Parathyroid adenoma (tissue), 2 donors: ENCODE data around the gene ITPK1.

Experiments
- H2AFZ ChIP-seq: fragments of 300-600 bp; sonication (generic); one replicate; pipeline ENCODE4 v1.7.0; 2017; ENCODE audit warnings: antibody characterized with exemption, mild to moderate bottlenecking
- H3K27ac ChIP-seq: fragments of 300-600 bp; sonication (generic); one replicate; pipeline ENCODE4 v1.7.0; 2017
- H3K27me3 ChIP-seq: fragments of 300-600 bp; sonication (generic); one replicate; pipeline ENCODE4 v1.7.0; 2017; ENCODE audit warnings: low read length; ENCODE audit not compliant: control insufficient read depth, insufficient read depth
- H3K36me3 ChIP-seq: fragments of 300-600 bp; sonication (generic); one replicate; pipeline ENCODE4 v1.7.0; 2017; ENCODE audit warnings: low read length; ENCODE audit not compliant: control insufficient read depth, insufficient read depth
- H3K4me1 ChIP-seq: fragments of 300-600 bp; sonication (generic); one replicate; pipeline ENCODE4 v1.7.0; 2017; ENCODE audit warnings: control low read depth
- H3K4me2 ChIP-seq: fragments of 300-600 bp; sonication (generic); one replicate; pipeline ENCODE4 v1.7.0; 2017; ENCODE audit warnings: low read length
- H3K4me3 ChIP-seq: fragments of 300-600 bp; sonication (generic); one replicate; pipeline ENCODE4 v1.7.0; 2017; ENCODE audit warnings: low read depth, low read length
- H3K79me2 ChIP-seq: fragments of 300-600 bp; sonication (generic); one replicate; pipeline ENCODE4 v1.7.0; 2017; ENCODE audit warnings: control low read depth
- H3K9ac ChIP-seq: fragments of 300-600 bp; sonication (generic); one replicate; pipeline ENCODE4 v1.7.0; 2017; ENCODE audit warnings: mild to moderate bottlenecking
- H3K9me3 ChIP-seq: fragments of 300-600 bp; sonication (generic); one replicate; pipeline ENCODE4 v1.7.0; 2017; ENCODE audit warnings: low read length; ENCODE audit not compliant: control insufficient read depth
- CTCF ChIP-seq: fragments of 300-600 bp; sonication (generic); IDR thresholded peaks from one replicate; pipeline ENCODE4 v1.7.0; 2017; ENCODE audit warnings: antibody characterized with exemption, mild to moderate bottlenecking
- donor health status: primary hyperparathyroidism.

Gene ITPK1

GRCh38 chr14:92924247-92924646, 191.5 kb downstream of the ITPK1 start:
- peaks cover 49% of the 10 kb centered on the region for H3K79me2 ChIP-seq
- H3K4me2 ChIP-seq: peak overlapping the region; percentile 56
- H3K9ac ChIP-seq: peak overlapping the region; percentile 92
- H3K4me3 ChIP-seq: peak overlapping the region; percentile 72
- H3K9me3 ChIP-seq: no peaks in the 10 kb centered on the region
- H3K4me1 ChIP-seq: peaks cover 15% of the 10 kb centered on the region
- no peak overlapping the region for H2AFZ ChIP-seq
- H3K27me3 ChIP-seq: no peaks in the 10 kb centered on the region
- H3K36me3 ChIP-seq: no peaks in the 10 kb centered on the region
- TF ChIP-seq CTCF: no peak
- peak overlapping the region; percentile 97 for H3K27ac ChIP-seq

- no peak for TF ChIP-seq CTCF
- H3K9me3 ChIP-seq: no peaks in the 10 kb centered on the region
- H3K27me3 ChIP-seq: no peaks in the 10 kb centered on the region
- peaks cover 11% of the 10 kb centered on the region for H3K4me1 ChIP-seq
- H3K79me2 ChIP-seq: peaks cover 47% of the 10 kb centered on the region
- peak overlapping the region; percentile 92 for H3K9ac ChIP-seq
- H3K27ac ChIP-seq: peak overlapping the region; percentile 97
- H3K4me2 ChIP-seq: peak overlapping the region; percentile 56
- no peaks in the 10 kb centered on the region for H3K36me3 ChIP-seq
- H3K4me3 ChIP-seq: peak overlapping the region; percentile 72
- no peak overlapping the region for H2AFZ ChIP-seq
Measured at GRCh38 chr14:92923744-92924103, 192.0 kb downstream of the ITPK1 start.

- no peaks in the 10 kb centered on the region for H3K27me3 ChIP-seq
- H3K4me2 ChIP-seq: peak within 1 kb of the TSS; percentile 56
- H3K4me3 ChIP-seq: peak within 1 kb of the TSS; percentile 72
- peaks cover 44% of the 10 kb centered on the region for H3K79me2 ChIP-seq
- H3K9ac ChIP-seq: peak within 1 kb of the TSS; percentile 92
- no peaks in the 10 kb centered on the region for H3K9me3 ChIP-seq
- H3K36me3 ChIP-seq: no peaks in the 10 kb centered on the region
- peak within 1 kb of the TSS; percentile 65 for H2AFZ ChIP-seq
- TF ChIP-seq CTCF: no peak
- H3K4me1 ChIP-seq: peaks cover 10% of the 10 kb centered on the region
- H3K27ac ChIP-seq: peak within 1 kb of the TSS; percentile 97
Measured at GRCh38 chr14:92922883-92923743, 192.6 kb downstream of the ITPK1 start, which contains the start of gene CHGA. TSS of gene CHGA (plus strand) at chr14:92923150. CDS start at chr14:92923360, 210 bp downstream.

- peak overlapping the region; percentile 56 for H3K4me2 ChIP-seq
- no peak for TF ChIP-seq CTCF
- H3K4me3 ChIP-seq: peak overlapping the region; percentile 72
- H3K36me3 ChIP-seq: no peaks in the 10 kb centered on the region
- H2AFZ ChIP-seq: peak overlapping the region; percentile 65
- peaks cover 10% of the 10 kb centered on the region for H3K4me1 ChIP-seq
- peaks cover 37% of the 10 kb centered on the region for H3K79me2 ChIP-seq
- H3K27ac ChIP-seq: peak overlapping the region; percentile 97
- peak overlapping the region; percentile 15 for H3K9ac ChIP-seq
- H3K27me3 ChIP-seq: no peaks in the 10 kb centered on the region
- H3K9me3 ChIP-seq: no peaks in the 10 kb centered on the region
Measured at GRCh38 chr14:92922155-92922735, 193.5 kb downstream of the ITPK1 start.
